OCI-LY3 (cell line): Measurements from ENCODE around the gene APOL5.

Source experiments
- H2AFZ ChIP-seq: fragments of 200-600, 300-600 bp; shearing (Covaris generic); 2 replicates; pipeline ENCODE4 v1.6.0; 2014; ENCODE audit warnings: antibody characterized with exemption, low read depth, low read length
- H3K27ac ChIP-seq: fragments of 200-600, 300-600 bp; sonication (generic); 2 replicates; pipeline ENCODE4 v1.5.1; 2014; ENCODE audit warnings: mild to moderate bottlenecking, low read length, moderate library complexity, mixed read lengths
- H3K27me3 ChIP-seq: fragments of 200-600, 300-600 bp; sonication (generic); 2 replicates; pipeline ENCODE4 v1.6.1; 2014; ENCODE audit warnings: low read depth, low read length, mixed read lengths
- H3K36me3 ChIP-seq: fragments of 200-600, 300-600 bp; sonication (generic); replicated peaks from 2 replicates; pipeline ENCODE3; 2014; ENCODE audit warnings: low read depth, low read length, mixed read lengths
- H3K4me1 ChIP-seq: fragments of 300-600, 200-600 bp; sonication (generic); 2 replicates; pipeline ENCODE4 v1.6.1; 2014; ENCODE audit warnings: low read length, mixed read lengths
- H3K4me2 ChIP-seq: fragments of 200-600, 300-600 bp; sonication (generic); 2 replicates; pipeline ENCODE4 v1.6.1; 2014; ENCODE audit warnings: low read length, mixed read lengths
- H3K4me3 ChIP-seq: fragments of 300-600, 200-600 bp; sonication (generic); 2 replicates; pipeline ENCODE4 v1.5.1; 2014; ENCODE audit warnings: antibody characterized with exemption, mild to moderate bottlenecking, low read length, moderate library complexity
- H3K79me2 ChIP-seq: fragments of 300-600, 200-600 bp; shearing (Covaris generic); 2 replicates; pipeline ENCODE4 v1.6.1; 2014; ENCODE audit warnings: mild to moderate bottlenecking, low read length, mixed read lengths
- H3K9ac ChIP-seq: fragments of 300-600, 200-600 bp; shearing (Covaris generic); 2 replicates; pipeline ENCODE4 v1.6.0; 2014; ENCODE audit warnings: mild to moderate bottlenecking, low read length, moderate library complexity
- H3K9me3 ChIP-seq: fragments of 200-600, 300-600 bp; shearing (Covaris generic); 2 replicates; pipeline ENCODE4 v1.6.1; 2014; ENCODE audit warnings: low read length, mixed read lengths; ENCODE audit not compliant: insufficient read depth
- H4K20me1 ChIP-seq: fragments of 200-600, 300-600 bp; sonication (generic); 2 replicates; pipeline ENCODE4 v1.6.1; 2016; ENCODE audit warnings: low read length, mixed read lengths; ENCODE audit not compliant: insufficient read depth
- EZH2phosphoT487 ChIP-seq: fragments of 200-600 bp; shearing (Covaris generic); IDR thresholded peaks from 2 replicates; pipeline ENCODE4 v1.6.1; 2018; ENCODE audit warnings: antibody characterized with exemption, mixed run types, low read depth
- TF ChIP-seq, protein P1 (sequence below): fragments of 200-600, 300-600 bp; sonication (generic); IDR thresholded peaks from 2 replicates; pipeline ENCODE4 v1.5.1; 2014; ENCODE audit warnings: antibody characterized with exemption, low read length, low read depth

Gene APOL5

DNA sequence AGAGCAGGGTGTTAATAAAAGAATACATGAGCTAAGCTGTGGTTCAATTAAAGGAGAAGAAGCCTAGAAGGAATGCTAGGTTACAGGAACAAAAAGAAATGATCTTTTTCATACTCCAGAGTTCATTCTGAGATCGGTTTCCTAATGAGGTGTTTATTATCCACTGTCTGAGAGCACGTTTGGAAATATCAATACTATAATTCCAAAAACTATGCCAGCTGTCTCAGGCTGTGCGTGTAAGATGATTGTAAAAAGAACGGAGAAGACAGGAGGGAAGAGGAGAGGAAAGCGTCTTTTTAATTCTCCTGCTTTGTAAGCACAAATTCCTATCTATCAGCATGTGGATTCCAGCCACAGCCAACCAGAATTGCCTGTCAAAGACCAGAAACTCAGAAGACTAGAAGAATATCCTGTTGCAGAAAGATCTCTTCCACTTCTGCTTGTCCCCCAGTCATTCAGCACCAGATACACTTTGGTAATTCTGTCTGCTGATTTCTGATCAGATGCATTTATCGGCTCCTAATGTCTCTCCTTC, 25.7 kb downstream of the APOL5 start:
- peaks cover 94% of the 10 kb centered on the region for H3K27me3 ChIP-seq
- H3K79me2 ChIP-seq = no peaks in the 10 kb centered on the region
- no peak overlapping the region for H3K27ac ChIP-seq
- H3K4me3 ChIP-seq = no peak overlapping the region
- H3K9ac ChIP-seq = no peak overlapping the region
- no peaks in the 10 kb centered on the region for H3K9me3 ChIP-seq
- no peak overlapping the region for H2AFZ ChIP-seq
- no peaks in the 10 kb centered on the region for H4K20me1 ChIP-seq
- H3K4me2 ChIP-seq = no peak overlapping the region
- TF ChIP-seq, protein P1, sequence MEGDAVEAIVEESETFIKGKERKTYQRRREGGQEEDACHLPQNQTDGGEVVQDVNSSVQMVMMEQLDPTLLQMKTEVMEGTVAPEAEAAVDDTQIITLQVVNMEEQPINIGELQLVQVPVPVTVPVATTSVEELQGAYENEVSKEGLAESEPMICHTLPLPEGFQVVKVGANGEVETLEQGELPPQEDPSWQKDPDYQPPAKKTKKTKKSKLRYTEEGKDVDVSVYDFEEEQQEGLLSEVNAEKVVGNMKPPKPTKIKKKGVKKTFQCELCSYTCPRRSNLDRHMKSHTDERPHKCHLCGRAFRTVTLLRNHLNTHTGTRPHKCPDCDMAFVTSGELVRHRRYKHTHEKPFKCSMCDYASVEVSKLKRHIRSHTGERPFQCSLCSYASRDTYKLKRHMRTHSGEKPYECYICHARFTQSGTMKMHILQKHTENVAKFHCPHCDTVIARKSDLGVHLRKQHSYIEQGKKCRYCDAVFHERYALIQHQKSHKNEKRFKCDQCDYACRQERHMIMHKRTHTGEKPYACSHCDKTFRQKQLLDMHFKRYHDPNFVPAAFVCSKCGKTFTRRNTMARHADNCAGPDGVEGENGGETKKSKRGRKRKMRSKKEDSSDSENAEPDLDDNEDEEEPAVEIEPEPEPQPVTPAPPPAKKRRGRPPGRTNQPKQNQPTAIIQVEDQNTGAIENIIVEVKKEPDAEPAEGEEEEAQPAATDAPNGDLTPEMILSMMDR = no peak
- no peak for TF ChIP-seq EZH2phosphoT487
- H3K4me1 ChIP-seq = no peaks in the 10 kb centered on the region
- no peaks in the 10 kb centered on the region for H3K36me3 ChIP-seq

DNA sequence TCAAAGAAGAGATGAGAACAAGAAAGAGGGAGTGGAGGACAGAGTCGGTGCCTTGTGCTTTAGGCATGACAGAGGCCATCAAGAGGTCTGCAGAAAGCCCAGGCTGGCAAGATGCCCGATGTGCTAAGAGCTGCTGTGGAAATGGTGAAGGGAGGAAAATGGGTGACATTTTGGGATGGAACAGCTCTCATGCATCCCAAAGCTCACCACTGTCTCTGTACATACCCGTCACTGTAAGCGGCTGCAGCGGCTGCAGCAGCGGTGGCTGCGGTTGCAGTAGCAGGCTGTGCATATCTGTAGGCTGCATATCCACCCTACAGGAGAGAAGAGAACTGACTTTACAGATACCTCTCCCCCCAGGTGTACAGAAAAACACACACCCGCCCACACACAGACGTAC, 28.6 kb downstream of the APOL5 start:
- TF ChIP-seq EZH2phosphoT487 = no peak
- TF ChIP-seq, protein P1 = no peak
- no peak overlapping the region for H2AFZ ChIP-seq
- H3K4me2 ChIP-seq = no peak overlapping the region
- H3K79me2 ChIP-seq = no peaks in the 10 kb centered on the region
- H3K9me3 ChIP-seq = no peaks in the 10 kb centered on the region; the same call in 1 of the 2 replicates
- no peak overlapping the region for H3K4me3 ChIP-seq
- peaks cover 95% of the 10 kb centered on the region for H3K27me3 ChIP-seq
- H3K36me3 ChIP-seq = no peaks in the 10 kb centered on the region
- no peak overlapping the region for H3K9ac ChIP-seq
- H4K20me1 ChIP-seq = no peaks in the 10 kb centered on the region
- H3K27ac ChIP-seq = no peak overlapping the region
- peaks cover 7% of the 10 kb centered on the region for H3K4me1 ChIP-seq

GRCh38 chr22:35746946-35747703, 29.5 kb downstream of the APOL5 start:
- H2AFZ ChIP-seq = no peak overlapping the region
- H3K4me1 ChIP-seq = peaks cover 11% of the 10 kb centered on the region
- H3K9me3 ChIP-seq = no peaks in the 10 kb centered on the region; the same call in 1 of the 2 replicates
- no peaks in the 10 kb centered on the region for H3K36me3 ChIP-seq
- H4K20me1 ChIP-seq = no peaks in the 10 kb centered on the region
- H3K27ac ChIP-seq = no peak overlapping the region
- no peak overlapping the region for H3K4me2 ChIP-seq
- peaks cover 89% of the 10 kb centered on the region for H3K27me3 ChIP-seq
- no peak overlapping the region for H3K4me3 ChIP-seq
- H3K79me2 ChIP-seq = no peaks in the 10 kb centered on the region
- H3K9ac ChIP-seq = no peak overlapping the region
- no peak for TF ChIP-seq EZH2phosphoT487
- TF ChIP-seq, protein P1 = no peak

DNA sequence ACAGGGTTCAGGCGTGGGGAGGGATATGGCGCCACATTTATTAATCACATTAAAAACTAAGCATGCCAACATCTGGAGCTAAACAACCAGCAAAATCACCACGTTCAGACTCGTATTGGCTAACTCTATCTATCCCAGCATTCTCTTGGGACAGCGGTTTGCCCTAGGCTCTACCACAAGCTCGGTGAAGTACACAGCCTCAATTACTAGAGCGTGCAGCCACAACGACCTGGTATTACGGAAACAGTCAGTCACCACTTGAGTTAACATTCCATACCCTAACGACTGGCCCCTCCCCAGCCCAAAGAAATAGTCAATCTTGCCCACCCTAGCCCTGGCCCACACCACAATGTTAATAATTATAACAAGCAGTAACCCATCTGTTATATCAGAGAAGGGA, 32.1 kb downstream of the APOL5 start:
- H3K4me3 ChIP-seq = no peak overlapping the region
- H4K20me1 ChIP-seq = no peaks in the 10 kb centered on the region
- H3K27me3 ChIP-seq = peaks cover 78% of the 10 kb centered on the region
- H2AFZ ChIP-seq = 0 out of 2 replicates have a peak overlapping the region, but pooled peaks have one; percentile 58
- peaks cover 6% of the 10 kb centered on the region; the same call in 1 of the 2 replicates for H3K9me3 ChIP-seq
- no peak overlapping the region for H3K27ac ChIP-seq
- TF ChIP-seq EZH2phosphoT487 = no peak
- TF ChIP-seq, protein P1 = no peak
- no peak overlapping the region for H3K9ac ChIP-seq
- H3K36me3 ChIP-seq = no peaks in the 10 kb centered on the region
- peaks cover 13% of the 10 kb centered on the region for H3K4me1 ChIP-seq
- H3K79me2 ChIP-seq = no peaks in the 10 kb centered on the region
- H3K4me2 ChIP-seq = peak overlapping the region; percentile 38
